HG03060 (cell line): ENCODE measurements around the gene ZCCHC10.
"Not testable (repeated sequence)": the region's sequence is repeated elsewhere in the genome, so short reads cannot be mapped to it uniquely, and the experiment has no call there.

Source experiments
- ATAC-seq: cut with Tn5 transposase; IDR thresholded peaks from one replicate; pipeline ENCODE4 v1.9.1; 2021; ENCODE audit warnings: low read depth, moderate number of reproducible peaks; ENCODE audit not compliant: unreplicated experiment

ZCCHC10 gene

GRCh38 chr5:133046560-133046959, 20.2 kb upstream of the ZCCHC10 start:
- ATAC-seq: not testable (repeated sequence)

GRCh38 chr5:133041910-133042309, 15.6 kb upstream of the ZCCHC10 start:
- ATAC-seq: no peak

- no peak for ATAC-seq
Measured at GRCh38 chr5:133041157-133041784, 14.9 kb upstream of the ZCCHC10 start.

- not testable (repeated sequence) for ATAC-seq
Measured at GRCh38 chr5:133036677-133037076, 10.3 kb upstream of the ZCCHC10 start.

- ATAC-seq: no peak
Measured at GRCh38 chr5:133035224-133035623, 8.9 kb upstream of the ZCCHC10 start.

GRCh38 chr5:133034064-133034463, 7.7 kb upstream of the ZCCHC10 start:
- ATAC-seq: no peak

GRCh38 chr5:133032852-133033742, 6.7 kb upstream of the ZCCHC10 start:
- no peak for ATAC-seq

- ATAC-seq: no peak
Measured at GRCh38 chr5:133030343-133031005, 4.1 kb upstream of the ZCCHC10 start.

GRCh38 chr5:133029416-133029815, 3.1 kb upstream of the ZCCHC10 start:
- ATAC-seq: no peak

GRCh38 chr5:133026664-133027153, 360 bp upstream of the ZCCHC10 start:
- ATAC-seq: no peak

- not testable (repeated sequence) for ATAC-seq
Measured at GRCh38 chr5:133019471-133019870, 6.9 kb downstream of the ZCCHC10 start.

GRCh38 chr5:133017964-133018363, 8.4 kb downstream of the ZCCHC10 start:
- ATAC-seq: no peak

GRCh38 chr5:133015466-133015865, 10.9 kb downstream of the ZCCHC10 start:
- no peak for ATAC-seq

- not testable (repeated sequence) for ATAC-seq
Measured at GRCh38 chr5:133008455-133008854, 17.9 kb downstream of the ZCCHC10 start.

GRCh38 chr5:133006653-133007052, 19.7 kb downstream of the ZCCHC10 start:
- no peak for ATAC-seq

- no peak for ATAC-seq
Measured at GRCh38 chr5:132999246-132999645, 27.1 kb downstream of the ZCCHC10 start.

GRCh38 chr5:132998556-132998955, 27.8 kb downstream of the ZCCHC10 start:
- no peak for ATAC-seq

- ATAC-seq: no peak
Measured at GRCh38 chr5:132996307-132996706, 30.0 kb downstream of the ZCCHC10 start.

GRCh38 chr5:132987531-132988408, 38.6 kb downstream of the ZCCHC10 start:
- ATAC-seq: no peak

GRCh38 chr5:132982971-132983370, 43.4 kb downstream of the ZCCHC10 start:
- not testable (repeated sequence) for ATAC-seq
